ENCODE measurements around the gene RAET1E.
"Not testable (repeated sequence)": the region's sequence is repeated elsewhere in the genome, so short reads cannot be mapped to it uniquely, and the experiment has no call there.

The RAET1E gene

GRCh38 chr6:149925974-149926777 is 28.3 kb upstream of the RAET1E start:
- DNase-seq = peak; percentile 75

- DNase-seq = no peak
These were observed 27.5 kb upstream of the RAET1E start for GRCh38 chr6:149925253-149925973.

GRCh38 chr6:149924933-149925252 is 27.0 kb upstream of the RAET1E start:
- no peak for DNase-seq

- no peak for DNase-seq
These were observed 26.5 kb upstream of the RAET1E start for GRCh38 chr6:149924206-149924932.

- no peak for DNase-seq
These were observed 25.5 kb upstream of the RAET1E start for GRCh38 chr6:149923327-149923986.

GRCh38 chr6:149922642-149923326 is 24.9 kb upstream of the RAET1E start, which contains the start of gene RAET1G:
RAET1G (minus strand) TSS chr6:149923121; CDS start chr6:149923010, 111 bp downstream.
- DNase-seq = peak; percentile 81

- not testable (repeated sequence) for DNase-seq
These were observed 24.2 kb upstream of the RAET1E start for GRCh38 chr6:149922091-149922490.

GRCh38 chr6:149921361-149921760 is 23.4 kb upstream of the RAET1E start:
- DNase-seq = no peak

- DNase-seq = no peak
These were observed 21.9 kb upstream of the RAET1E start for GRCh38 chr6:149919834-149920225.

- not testable (repeated sequence) for DNase-seq
These were observed 21.4 kb upstream of the RAET1E start for GRCh38 chr6:149919126-149919833.

- no peak for DNase-seq
These were observed 20.4 kb upstream of the RAET1E start for GRCh38 chr6:149918151-149918905.

- DNase-seq = no peak
These were observed 19.8 kb upstream of the RAET1E start for GRCh38 chr6:149917679-149918078.

- DNase-seq = no peak
These were observed 18.3 kb upstream of the RAET1E start for GRCh38 chr6:149915970-149916865.

- no peak for DNase-seq
These were observed 15.8 kb upstream of the RAET1E start for GRCh38 chr6:149913540-149914240.

GRCh38 chr6:149913085-149913484 is 15.2 kb upstream of the RAET1E start:
- DNase-seq = no peak

GRCh38 chr6:149912680-149913079 is 14.8 kb upstream of the RAET1E start:
- DNase-seq = not testable (repeated sequence)

- DNase-seq = no peak
These were observed 12.8 kb upstream of the RAET1E start for GRCh38 chr6:149910721-149911151.

- DNase-seq = no peak
These were observed 12.0 kb upstream of the RAET1E start for GRCh38 chr6:149909701-149910470.

Measured in stimulated activated CD4-positive, alpha-beta T cell treated with anti-CD3 and anti-CD28 coated beads, Interleukin-4, amount 100 ng/mL, for 1 hour (primary cell).